ENCODE data around the gene ITPRID1. TPM values are rescaled to one million over a fixed set of nuclear protein-coding genes. Genes with fewer than 3 reads are reported as not detected.

ITPRID1 gene
- total RNA-seq, 1 donor from 2014 or later = not detected

GRCh38 chr7:31664890-31665289, 151.0 kb downstream of the ITPRID1 start:
- intact Hi-C loops (cut with DNase I) = no loop called here
- Histone ChIP-seq H3K36me3 (no peaks in the 10 kb centered on the region), H3K27me3 (no peaks in the 10 kb centered on the region), H3K4me3 (no peak overlapping the region), H3K9me3 (no peaks in the 10 kb centered on the region), H3K4me1 (no peaks in the 10 kb centered on the region), H3K27ac (no peak overlapping the region)
- DNase-seq (ENCODE audit: low spot score in 2 of 2) = no peak
- no peak for TF ChIP-seq CTCF (IDR thresholded peaks at IDR 0.05)

- no peak for DNase-seq (ENCODE audit: low spot score in 2 of 2)
- no peak for TF ChIP-seq CTCF (IDR thresholded peaks at IDR 0.05)
- Histone ChIP-seq H3K4me3 (no peak overlapping the region), H3K36me3 (no peaks in the 10 kb centered on the region), H3K27ac (no peak overlapping the region), H3K4me1 (no peaks in the 10 kb centered on the region), H3K27me3 (no peaks in the 10 kb centered on the region), H3K9me3 (no peaks in the 10 kb centered on the region)
- intact Hi-C loops (cut with DNase I) = no loop called here
These were observed 151.7 kb downstream of the ITPRID1 start for GRCh38 chr7:31665546-31665945.

- H3K9me3 ChIP-seq = no peaks in the 10 kb centered on the region
- no peak for DNase-seq (ENCODE audit: low spot score in 2 of 2)
- intact Hi-C loops (cut with DNase I) = no loop called here
These were observed 155.6 kb downstream of the ITPRID1 start for GRCh38 chr7:31669461-31669860.

GRCh38 chr7:31679574-31680305, 165.8 kb downstream of the ITPRID1 start:
- Histone ChIP-seq H3K9me3 (no peaks in the 10 kb centered on the region), H3K27me3 (no peaks in the 10 kb centered on the region), H3K4me1 (no peaks in the 10 kb centered on the region), H3K4me3 (no peak overlapping the region), H3K27ac (no peak overlapping the region), H3K36me3 (no peaks in the 10 kb centered on the region)
- intact Hi-C loops (cut with DNase I) = no loop called here
- DNase-seq (ENCODE audit: low spot score in 2 of 2) = no peak
- TF ChIP-seq CTCF (IDR thresholded peaks at IDR 0.05) = no peak

More at GRCh38 chr7:31669461-31669860, 155.6 kb downstream of the ITPRID1 start:
- Histone ChIP-seq H3K4me3 (no peak overlapping the region), H3K4me1 (no peaks in the 10 kb centered on the region), H3K36me3 (no peaks in the 10 kb centered on the region), H3K27ac (no peak overlapping the region), H3K27me3 (no peaks in the 10 kb centered on the region)
- TF ChIP-seq CTCF (IDR thresholded peaks at IDR 0.05) = no peak

GRCh38 chr7:31683445-31684225, 169.7 kb downstream of the ITPRID1 start:
- no peak for TF ChIP-seq CTCF (IDR thresholded peaks at IDR 0.05)
- Histone ChIP-seq H3K4me1 (no peaks in the 10 kb centered on the region), H3K9me3 (no peaks in the 10 kb centered on the region), H3K27ac (no peak overlapping the region), H3K4me3 (no peak overlapping the region), H3K36me3 (no peaks in the 10 kb centered on the region), H3K27me3 (no peaks in the 10 kb centered on the region)
- DNase-seq (ENCODE audit: low spot score in 2 of 2) = no peak
- intact Hi-C loops (cut with DNase I) = no loop called here

Data from ascending aorta (tissue), 2 donors.